GM12878 (cell line): ENCODE measurements around the gene B4GALNT4.

Experiments used
- RB1 ChIP-seq: fragments of 450-650 bp; formaldehyde crosslinking; IDR thresholded peaks from 2 replicates; pipeline ENCODE4 v1.6.1; 2017; ENCODE audit warnings: mild to moderate bottlenecking, borderline replicate concordance
- RCOR1 ChIP-seq: conservative IDR thresholded peaks from 2 replicates; pipeline ENCODE4 v1.6.1; 2012; ENCODE audit warnings: low read depth, low read length, improper control_type of control experiment
- TF ChIP-seq, protein P1 (sequence below): IDR thresholded peaks from 2 replicates; pipeline ENCODE4 v1.6.1; 2012; ENCODE audit warnings: mild to moderate bottlenecking, low read depth, low read length
- TF ChIP-seq, protein P2 (sequence below): IDR thresholded peaks from 2 replicates; pipeline ENCODE4 v1.6.1; 2012; ENCODE audit warnings: low read depth, low read length, improper control_type of control experiment

DNA sequence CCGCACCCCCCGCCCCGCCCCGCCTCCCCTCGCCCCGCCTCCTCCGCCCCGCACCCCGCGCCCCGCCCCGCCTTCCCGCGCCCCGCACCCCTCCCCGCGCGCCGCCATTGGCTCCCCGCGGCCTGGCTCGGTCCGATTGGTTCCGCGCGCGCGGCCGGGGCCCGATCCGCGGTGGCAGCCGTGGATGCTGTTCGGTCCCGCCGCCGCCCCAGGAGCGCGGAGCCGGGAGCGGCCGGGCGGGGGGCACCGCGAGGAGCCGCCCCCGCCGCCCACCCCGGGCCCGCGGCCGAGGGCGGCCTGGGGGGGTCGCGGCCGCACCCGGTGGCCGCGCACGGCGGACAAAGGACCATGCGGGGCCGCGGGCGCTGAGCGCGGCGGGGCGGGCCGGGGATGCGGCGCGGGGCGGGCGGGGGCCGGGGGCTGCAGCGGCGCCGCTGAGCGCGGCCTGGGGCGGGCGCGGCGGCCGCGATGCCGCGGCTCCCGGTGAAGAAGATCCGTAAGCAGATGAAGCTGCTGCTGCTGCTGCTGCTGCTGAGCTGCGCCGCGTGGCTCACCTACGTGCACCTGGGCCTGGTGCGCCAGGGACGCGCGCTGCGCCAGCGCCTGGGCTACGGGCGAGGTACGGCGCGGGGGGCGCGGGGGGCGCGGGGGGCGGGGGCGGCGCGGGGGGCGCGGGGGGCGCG is at the start of gene B4GALNT4:
- TF ChIP-seq, protein P1, sequence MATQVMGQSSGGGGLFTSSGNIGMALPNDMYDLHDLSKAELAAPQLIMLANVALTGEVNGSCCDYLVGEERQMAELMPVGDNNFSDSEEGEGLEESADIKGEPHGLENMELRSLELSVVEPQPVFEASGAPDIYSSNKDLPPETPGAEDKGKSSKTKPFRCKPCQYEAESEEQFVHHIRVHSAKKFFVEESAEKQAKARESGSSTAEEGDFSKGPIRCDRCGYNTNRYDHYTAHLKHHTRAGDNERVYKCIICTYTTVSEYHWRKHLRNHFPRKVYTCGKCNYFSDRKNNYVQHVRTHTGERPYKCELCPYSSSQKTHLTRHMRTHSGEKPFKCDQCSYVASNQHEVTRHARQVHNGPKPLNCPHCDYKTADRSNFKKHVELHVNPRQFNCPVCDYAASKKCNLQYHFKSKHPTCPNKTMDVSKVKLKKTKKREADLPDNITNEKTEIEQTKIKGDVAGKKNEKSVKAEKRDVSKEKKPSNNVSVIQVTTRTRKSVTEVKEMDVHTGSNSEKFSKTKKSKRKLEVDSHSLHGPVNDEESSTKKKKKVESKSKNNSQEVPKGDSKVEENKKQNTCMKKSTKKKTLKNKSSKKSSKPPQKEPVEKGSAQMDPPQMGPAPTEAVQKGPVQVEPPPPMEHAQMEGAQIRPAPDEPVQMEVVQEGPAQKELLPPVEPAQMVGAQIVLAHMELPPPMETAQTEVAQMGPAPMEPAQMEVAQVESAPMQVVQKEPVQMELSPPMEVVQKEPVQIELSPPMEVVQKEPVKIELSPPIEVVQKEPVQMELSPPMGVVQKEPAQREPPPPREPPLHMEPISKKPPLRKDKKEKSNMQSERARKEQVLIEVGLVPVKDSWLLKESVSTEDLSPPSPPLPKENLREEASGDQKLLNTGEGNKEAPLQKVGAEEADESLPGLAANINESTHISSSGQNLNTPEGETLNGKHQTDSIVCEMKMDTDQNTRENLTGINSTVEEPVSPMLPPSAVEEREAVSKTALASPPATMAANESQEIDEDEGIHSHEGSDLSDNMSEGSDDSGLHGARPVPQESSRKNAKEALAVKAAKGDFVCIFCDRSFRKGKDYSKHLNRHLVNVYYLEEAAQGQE: no peak
- no peak for TF ChIP-seq RCOR1
- TF ChIP-seq RB1: no peak
- TF ChIP-seq, protein P2, sequence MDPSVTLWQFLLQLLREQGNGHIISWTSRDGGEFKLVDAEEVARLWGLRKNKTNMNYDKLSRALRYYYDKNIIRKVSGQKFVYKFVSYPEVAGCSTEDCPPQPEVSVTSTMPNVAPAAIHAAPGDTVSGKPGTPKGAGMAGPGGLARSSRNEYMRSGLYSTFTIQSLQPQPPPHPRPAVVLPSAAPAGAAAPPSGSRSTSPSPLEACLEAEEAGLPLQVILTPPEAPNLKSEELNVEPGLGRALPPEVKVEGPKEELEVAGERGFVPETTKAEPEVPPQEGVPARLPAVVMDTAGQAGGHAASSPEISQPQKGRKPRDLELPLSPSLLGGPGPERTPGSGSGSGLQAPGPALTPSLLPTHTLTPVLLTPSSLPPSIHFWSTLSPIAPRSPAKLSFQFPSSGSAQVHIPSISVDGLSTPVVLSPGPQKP: no peak
